HG03280 (cell line): ENCODE results near the gene CPA4.

Experiments used
- ATAC-seq: cut with Tn5 transposase; IDR thresholded peaks from one replicate; pipeline ENCODE4 v1.9.1; 2021; ENCODE audit warnings: mild to moderate bottlenecking, moderate library complexity; ENCODE audit not compliant: unreplicated experiment

The CPA4 gene

DNA sequence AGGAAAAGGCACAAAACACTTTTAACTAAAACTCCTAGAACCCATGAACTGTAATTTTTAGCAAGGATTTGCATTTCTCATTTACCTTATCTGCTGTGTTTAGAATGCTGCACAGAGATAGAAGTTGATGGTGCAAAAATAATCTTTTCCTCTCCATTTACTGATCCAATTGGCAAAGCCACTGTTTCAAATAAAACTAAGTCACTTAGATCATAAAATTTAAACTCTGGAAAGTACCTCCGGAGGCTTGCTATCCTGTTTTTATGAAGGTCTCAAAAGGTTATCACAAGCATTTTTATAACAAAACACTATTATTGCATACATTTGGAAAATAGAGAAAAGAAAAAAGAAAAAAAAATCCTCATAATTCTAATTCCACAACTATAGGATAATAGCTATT lies 18.7 kb upstream of the CPA4 start:
- ATAC-seq = no peak

DNA sequence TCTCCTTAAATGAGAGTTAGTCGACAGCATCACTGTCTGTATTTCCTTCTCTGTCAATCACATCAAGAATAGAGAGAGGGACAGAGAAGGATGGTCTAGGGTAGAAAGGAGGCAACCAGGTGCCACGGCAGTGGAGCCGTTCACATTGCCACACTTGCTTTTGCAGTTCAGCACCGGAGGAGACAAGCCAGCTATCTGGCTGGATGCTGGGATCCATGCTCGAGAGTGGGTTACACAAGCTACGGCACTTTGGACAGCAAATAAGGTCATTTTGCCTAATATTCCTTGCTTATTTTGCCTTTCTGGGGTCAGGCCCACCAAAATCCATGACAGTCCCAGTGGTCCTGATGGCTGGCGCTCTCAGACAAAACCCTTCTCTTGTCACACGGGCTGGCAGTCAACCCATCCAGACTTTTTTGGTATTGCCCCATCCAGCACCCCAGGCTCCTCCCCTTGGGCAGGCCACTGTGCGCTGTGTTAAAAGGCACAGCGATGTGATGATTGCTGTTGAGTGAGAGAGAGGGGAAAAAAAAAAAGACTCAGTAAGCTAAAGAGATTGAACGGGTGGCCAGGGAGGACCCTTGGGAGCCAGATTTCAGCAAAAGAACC lies 17.9 kb upstream of the CPA4 start:
- no peak for ATAC-seq

DNA sequence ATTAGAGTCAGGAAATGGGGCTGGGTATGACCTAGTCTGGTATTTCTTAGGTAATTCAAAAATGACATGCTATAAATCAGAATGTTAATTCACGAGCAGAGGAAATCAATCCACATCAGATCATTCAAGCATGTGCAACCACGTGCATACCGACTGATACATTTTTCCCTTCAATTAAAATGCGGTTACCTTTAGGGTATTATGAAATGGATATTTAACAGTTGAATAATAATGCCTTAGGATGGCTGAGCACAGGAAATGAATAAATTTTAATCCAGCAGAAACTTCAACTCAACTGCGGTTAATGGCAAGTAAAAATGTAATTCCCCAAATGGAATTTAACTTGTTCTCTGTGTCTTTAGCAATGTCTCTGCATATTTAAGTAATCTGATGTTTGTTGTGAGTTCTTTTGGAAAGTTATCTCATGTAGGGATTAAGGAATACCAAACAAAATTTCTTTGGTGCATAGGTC lies 17.1 kb upstream of the CPA4 start:
- ATAC-seq = no peak

DNA sequence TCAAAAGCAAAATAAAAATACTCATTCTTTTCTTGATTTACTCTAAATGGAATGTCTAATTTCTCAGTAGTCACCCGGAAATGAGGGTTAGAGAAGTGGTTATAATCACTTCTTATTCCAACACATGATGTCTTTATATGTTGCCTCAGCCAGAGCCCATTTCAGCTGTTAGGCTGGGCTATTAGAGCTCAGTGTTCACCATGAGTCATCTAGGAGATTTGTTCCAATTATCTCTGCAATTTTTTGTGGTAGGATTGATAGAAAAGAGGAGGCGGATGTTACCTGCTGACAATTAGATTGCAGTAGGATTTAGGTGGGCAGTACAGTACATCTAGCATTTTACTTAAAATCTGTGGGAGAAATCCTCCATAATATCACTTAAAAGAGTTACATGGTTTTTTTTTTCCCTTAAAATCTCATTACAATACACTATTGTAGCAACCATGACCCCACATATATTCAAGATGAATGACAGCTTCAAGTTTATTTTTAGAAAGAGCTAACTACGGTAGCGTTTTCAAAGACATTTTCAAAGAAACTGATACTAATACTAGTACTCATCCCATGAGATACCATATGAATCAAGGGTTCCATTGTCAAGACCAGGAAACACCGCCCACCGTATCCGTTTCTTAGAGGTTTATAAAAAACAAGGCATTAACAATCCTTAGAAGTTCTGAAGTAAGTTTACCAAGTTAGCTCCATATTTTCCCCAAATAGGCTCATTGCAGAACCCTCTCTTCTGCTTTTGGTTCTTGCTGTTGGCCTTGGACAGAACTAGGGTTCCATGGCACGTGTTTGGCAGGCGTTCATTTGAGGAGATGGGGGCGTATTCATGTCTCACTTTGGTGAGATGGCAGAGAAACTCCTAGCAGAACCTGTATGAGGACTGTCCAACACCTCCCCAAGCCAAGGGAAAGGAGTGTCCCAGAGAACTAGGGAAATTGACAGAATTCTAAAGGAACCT lies 15.9 kb upstream of the CPA4 start:
- no peak for ATAC-seq

DNA sequence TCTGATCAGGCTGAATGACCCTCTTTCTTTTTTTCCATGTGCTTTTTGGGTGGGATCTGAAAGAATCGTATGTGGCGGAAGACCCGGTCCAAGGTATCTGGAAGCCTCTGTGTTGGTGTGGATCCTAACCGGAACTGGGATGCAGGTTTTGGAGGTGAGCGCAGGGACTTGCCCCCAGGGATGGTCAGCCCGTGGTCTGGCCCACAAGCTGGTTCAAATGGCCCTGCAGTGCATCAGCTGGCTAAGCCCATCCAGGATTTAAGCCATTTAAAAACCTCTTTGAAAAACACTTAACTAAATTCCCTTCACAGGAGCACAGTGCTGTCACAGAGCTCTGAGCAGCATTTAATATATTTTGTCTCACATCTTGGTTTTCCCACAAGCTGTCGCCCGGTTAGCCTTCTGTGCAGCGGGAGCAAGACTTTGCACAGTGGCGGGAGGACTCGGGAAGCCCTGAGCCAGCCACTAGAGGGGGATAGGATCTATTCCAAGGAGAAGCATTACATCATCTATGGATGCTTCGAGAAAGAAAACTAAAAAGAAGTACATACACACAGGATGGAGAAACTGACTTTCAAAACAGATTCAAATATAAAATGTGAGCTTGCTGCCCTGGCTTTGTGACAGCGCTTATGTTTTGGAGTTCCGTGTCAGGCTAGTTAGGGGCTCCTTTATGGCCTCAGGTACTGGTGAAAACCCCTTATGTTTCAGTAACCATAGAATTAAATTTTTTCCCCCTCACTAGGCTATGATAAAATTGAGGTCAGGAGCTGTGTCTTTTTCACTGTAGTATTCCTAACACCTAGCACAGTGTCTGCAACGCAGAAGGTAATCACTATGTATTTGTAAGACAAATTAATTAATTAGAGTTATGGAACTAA lies 15.0 kb upstream of the CPA4 start:
- ATAC-seq = no peak

DNA sequence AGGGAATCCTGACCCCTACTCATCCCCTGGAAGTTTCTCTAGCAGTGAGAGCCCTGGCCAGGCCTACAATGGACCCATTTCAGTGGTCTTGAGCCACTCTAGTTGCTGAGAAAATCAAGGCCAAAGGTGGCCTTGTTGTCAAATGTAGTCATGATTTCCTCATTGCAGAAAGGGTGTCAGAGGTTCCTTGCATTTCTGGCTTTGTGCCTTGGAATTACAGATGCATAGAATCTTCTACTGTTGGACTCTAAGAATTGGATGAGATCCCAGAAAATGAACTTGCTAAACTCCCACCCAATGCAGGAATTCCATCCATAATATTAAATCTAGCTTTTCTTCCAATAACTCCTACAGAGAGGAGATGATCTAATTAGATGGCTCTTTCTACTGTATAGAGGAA lies 14.1 kb upstream of the CPA4 start:
- ATAC-seq = no peak

DNA sequence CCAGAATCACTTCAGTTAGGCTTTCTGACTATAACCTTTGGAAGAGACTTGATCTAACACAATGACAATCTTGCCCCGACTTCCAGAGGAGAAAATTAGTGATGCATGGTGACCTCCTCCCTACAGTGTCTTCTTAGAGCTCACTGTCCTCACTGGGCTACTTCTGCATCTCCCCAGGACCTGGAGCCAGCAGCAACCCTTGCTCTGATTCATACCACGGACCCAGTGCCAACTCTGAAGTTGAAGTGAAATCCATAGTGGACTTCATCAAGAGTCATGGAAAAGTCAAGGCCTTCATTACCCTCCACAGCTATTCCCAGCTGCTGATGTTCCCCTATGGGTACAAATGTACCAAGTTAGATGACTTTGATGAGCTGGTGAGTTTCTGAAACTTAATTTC lies 13.7 kb upstream of the CPA4 start:
- no peak for ATAC-seq

DNA sequence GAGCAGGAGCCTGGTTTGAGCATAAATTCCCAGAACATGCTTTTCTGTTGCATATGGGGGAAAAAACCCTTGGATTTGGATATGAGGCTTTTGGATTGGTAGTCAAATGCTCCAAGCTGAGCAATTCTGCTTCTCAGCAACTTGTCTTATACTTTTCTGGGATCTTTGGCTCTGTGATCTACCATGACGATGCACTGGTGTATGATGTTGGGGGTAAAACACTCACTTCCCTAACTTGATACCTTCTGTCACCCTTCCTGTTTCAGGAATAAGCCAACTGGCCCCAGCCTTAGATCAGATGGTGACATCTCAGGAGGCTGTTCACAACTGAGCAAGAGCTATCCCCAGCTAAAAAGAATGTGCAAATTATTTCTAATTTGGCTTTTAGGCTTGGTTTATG lies 13.1 kb upstream of the CPA4 start:
- ATAC-seq = no peak

DNA sequence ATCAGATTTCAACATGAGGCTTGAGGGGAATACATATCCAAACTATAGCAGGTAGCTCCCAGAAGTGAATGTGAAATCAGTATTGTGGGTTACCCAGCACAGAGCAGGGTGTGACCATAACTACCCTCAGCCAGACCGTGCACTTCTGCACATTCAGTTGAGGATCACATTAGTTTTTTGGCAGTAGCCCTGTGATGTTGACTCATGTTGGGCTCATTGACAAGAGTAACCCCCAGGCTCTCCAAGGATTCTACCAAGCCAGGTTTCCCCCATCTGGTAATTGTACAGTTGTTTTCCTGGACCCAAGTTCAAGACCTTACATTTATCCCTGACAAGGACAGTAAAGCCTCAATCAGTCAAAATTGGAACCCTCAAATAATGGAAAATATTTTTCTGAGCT lies 11.7 kb upstream of the CPA4 start:
- ATAC-seq = no peak

DNA sequence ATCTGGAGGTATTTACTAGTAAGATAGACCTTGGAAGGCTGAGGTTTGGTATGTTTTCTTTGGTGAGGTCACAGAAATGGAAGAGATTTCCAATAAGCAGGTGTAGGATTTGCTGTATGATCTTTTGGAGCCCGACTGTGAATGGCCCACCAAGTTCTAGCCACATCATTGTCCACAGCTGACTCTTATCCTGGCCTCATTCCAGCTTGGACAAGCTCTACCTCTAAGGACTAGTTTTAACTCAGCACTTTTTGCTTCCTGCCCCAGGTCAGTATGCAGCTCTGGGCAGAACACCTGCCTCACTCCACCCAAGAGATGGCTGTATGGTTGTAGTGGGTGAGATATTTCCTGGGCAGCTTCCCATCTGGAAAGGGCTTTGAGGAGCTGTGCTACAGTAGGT lies 6.1 kb upstream of the CPA4 start:
- no peak for ATAC-seq

DNA sequence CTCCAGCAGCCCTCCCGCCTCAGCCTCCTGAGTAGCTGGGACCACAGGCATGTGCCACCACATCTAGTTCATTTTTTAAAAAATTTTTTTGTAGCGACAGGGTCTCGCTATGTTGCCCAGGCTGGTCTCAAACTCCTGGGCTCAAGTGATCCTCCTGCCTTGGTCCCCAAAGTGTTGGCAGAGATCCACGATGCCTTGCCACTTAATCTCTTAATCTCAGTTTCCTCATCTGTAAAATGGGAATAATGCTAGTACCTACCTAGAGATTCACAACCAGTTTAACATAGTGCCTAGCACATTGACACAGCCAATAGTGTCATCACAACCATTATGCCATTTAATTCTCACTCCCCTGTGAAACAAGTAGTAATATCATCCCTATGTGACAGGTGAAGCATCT lies 4.8 kb upstream of the CPA4 start:
- ATAC-seq = no peak

DNA sequence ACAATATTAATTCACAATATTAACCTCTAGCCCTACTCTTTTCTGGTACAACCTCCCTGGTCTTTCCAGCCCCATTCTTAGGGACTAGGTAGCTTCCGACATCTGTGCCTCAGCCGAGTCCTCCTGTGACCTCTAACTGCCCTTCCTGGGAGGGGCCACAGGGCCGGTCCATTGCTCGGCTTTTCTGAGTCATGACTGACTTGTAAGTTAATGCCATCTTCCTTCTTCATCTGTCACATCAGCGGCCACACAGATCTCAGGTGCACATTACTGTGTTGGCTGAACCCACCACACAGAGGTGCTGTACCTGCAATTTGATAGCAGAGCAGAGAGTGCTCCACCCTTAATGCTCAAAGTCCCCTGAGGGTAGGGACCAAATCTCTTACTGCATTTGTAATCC lies 4.1 kb upstream of the CPA4 start:
- no peak for ATAC-seq

DNA sequence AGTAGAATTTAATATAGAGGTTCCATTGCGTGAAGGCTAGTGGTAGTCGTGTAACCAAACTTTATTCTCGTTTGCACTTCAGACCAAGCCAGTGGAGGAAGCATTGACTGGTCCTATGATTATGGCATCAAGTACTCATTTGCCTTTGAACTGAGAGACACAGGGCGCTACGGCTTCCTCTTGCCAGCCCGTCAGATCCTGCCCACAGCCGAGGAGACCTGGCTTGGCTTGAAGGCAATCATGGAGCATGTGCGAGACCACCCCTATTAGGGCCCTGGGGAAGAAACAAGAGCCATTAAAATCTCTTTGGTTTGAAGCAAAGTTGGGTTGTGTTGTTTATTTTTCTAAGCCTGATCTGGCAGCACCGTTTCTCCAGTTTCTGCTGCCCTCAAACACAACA lies 3.5 kb upstream of the CPA4 start:
- no peak for ATAC-seq

DNA sequence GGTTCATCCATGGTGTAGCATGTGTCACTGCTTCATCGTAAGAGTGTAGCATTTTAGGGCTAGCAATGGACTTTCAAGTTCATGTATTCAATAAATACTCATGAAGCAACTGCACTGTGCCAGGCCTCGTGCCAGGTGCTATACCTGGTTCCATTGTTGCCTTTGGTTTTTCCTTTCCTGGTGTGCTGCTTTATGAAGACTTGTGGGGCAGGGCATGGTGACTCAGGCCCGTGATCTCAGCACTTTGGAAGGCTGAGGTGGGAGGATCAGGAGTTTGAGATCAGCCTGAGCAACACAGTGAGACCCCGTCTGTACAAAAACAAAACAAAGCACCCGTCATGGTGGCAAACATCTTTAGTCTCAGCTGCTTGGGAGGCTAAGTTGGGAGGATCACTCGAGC lies 2.2 kb upstream of the CPA4 start:
- no peak for ATAC-seq

DNA sequence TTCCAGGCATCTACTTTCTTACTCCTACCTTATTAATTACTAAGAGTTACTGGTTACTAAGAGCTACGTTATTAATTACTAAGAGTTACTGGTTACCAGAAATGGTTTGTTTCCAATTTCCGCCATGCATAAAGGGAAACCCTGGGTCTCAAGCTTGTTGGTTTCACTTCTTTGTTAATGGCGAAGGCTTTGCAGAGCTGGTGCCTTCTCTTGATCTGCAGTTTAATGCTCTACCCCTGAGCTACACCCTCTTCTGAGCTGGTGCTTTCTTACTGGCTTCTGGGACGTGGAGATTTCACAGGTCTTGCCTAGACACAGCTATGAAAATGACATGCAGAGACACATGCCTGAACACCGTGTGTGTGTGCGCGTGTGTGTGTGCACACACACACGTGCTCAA lies 560 bp downstream of the CPA4 start:
- ATAC-seq = no peak

DNA sequence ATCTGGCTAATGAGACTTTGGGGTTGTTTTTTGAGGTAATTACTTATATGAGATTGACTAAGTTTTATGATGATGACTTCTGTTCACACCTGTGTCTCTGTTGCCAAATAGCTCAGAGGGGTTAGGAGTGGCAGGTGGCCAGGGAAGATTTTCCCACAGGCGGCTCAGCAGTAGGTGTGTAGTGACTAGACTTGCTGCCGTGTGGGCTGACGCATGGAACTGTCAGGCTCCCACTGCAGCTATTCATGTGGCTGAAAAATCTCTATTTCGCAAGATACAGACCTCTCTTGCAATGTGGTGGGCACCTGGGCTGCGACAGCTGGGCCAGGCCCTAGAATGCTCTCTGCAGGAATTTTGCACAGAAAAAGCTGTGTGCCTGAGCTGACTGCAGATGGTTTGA lies 1.4 kb downstream of the CPA4 start:
- ATAC-seq = no peak

DNA sequence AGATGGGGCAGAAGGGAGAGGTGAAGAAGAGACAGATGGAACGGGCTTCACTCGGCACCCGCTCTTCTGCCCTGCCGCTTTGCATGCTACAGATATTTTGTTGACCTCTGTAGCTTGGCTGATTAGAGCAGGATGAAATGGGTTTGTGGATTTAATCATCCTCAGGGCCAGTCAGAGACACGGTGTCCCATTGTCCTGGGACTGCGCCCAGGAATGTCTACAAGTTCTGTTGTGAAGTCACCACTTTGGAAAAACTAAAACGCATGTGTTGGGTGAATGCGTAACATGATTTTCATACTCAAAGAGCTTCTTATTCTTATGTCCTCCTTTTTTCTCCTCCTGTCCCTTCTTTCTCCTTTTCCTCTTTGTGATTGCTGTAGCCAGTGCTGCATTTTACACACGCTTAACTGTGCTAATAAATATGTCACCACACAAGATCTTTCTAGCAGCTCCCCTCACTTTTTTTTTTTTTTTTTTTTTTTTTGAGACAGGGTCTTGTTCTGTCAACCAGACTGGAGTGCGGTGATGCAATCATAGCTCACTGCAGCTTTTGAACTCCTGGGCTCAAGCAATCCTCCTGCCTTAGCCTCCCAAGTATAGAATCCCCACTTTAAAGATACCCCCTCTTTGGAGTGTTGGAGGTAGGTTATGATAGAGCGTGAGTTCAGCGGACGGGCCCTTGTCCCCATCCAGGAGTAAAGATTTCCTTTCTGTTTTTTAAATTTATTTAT lies 3.4 kb downstream of the CPA4 start:
- ATAC-seq = no peak

DNA sequence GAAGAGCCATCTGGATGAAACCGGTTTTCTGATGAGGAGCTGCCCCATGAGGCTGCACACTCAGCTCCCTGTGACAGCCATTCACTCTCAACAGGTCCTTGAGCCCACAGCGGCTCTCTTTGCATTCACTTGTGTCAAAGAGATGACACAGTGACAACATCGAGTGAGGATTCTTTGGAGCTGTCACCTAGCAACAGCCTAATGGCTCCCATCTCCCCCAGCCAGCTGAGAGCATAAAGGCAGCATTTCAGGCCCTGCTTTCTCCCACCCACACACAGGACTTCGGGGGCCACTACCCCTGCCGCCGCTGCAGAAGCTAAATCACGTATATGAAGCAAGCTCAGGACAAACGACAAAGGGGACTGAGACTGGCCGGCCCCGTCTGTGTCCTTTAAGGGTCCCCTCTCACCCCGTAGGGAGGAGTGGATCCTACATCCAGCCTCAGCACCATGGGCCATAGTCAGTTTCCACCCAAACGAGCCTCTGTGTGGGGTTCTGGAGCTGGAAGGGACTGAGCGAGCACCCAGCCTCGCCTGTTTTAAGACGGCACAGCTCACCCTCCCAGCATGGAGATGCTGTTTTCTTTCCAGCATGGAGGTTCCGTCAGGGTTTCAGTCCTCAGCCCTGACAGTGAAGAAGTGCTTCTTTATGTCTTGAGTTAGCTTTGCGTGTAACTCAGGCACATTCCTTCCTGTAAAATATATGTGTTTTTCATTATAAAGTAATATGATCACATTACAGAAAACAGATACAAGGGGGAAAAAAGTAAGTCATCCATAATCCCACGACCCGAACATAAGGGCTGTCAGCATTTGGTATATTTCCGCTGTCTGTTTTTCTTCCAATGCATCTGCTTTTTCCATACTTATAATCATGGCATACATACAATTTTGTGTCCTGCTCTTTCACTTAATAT lies 4.9 kb downstream of the CPA4 start:
- no peak for ATAC-seq

DNA sequence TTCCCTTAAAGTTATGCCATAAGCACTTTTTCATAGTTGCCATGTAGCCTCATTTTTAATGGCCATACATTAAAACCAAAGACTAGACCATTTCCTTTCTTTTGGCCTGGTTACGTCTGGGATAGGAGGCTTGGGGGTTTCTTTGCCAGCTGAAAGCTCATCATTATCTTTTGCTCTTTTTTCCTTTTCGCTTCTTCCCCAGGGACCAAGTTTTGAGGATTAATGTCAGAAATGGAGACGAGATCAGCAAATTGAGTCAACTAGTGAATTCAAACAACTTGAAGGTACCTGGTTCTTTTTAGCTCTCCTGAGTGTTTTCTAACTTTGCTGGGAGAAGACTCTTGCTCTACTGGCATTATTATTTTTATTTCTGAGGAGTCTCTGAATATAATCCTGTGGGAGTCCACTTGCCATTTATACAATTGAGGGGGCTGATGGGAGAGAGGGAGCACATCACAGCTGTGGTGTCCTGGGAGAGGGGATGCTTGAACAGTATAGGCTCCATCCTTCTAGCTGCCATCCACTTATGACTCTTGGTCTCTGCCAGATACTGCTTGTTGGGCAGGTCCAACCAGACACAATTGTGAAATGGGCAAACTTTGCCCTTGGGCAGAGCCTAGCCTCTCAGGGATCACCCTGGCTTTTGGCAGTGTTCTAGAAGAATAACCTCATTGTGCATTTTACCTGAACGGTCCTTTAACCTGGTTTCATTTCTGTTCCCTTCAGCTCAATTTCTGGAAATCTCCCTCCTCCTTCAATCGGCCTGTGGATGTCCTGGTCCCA lies 5.8 kb downstream of the CPA4 start:
- ATAC-seq = no peak
